Metanephros (tissue), 1 donor: ENCODE results near the gene EVX1. TPM values are rescaled to one million over a fixed set of nuclear protein-coding genes. Genes with fewer than 3 reads are reported as not detected.

Source experiments
- total RNA-seq: library from RNA; depleted of rRNA; stranded (reverse); fragments of >200 nt; gene quantifications from one replicate; pipeline ENCODE4 v1.2.3, GENCODE V29; 2014

The EVX1 gene
- not detected for total RNA-seq

DNA sequence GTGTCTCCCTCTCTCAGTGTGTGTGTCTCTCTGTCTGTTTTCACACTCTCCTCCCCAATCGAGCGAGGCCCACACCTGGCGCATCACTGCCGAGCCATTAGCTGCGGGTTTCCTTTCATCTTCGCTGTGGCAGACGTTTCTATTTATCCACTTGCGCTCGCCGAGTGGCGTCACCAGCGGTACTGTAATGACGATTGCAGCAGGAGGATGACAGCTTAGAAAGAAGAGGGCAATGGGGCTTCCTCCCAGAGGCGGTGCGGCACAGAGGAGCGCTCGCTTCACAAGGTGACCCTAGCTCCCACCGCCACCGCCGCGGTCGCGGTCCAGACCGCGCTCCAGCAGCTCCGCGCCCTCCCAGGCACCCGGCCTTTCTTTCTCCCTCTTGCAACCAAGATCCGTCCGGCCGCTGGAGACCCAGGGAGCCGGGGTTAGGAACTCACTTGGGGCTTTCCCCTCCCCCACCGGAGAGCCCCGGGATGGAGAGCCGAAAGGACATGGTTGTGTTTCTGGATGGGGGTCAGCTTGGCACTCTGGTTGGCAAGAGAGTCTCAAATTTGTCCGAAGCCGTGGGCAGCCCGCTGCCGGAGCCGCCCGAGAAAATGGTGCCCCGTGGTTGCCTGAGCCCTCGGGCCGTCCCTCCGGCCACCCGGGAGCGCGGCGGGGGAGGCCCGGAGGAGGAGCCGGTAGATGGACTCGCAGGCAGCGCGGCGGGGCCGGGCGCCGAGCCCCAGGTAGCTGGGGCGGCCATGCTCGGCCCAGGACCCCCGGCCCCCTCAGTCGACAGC, at the start of gene EVX1:
Gene EVX1 (plus strand): TSS at position 248 of the 785 bp plus-strand sequence. CDS start 229 bp downstream, at position 477.

DNA sequence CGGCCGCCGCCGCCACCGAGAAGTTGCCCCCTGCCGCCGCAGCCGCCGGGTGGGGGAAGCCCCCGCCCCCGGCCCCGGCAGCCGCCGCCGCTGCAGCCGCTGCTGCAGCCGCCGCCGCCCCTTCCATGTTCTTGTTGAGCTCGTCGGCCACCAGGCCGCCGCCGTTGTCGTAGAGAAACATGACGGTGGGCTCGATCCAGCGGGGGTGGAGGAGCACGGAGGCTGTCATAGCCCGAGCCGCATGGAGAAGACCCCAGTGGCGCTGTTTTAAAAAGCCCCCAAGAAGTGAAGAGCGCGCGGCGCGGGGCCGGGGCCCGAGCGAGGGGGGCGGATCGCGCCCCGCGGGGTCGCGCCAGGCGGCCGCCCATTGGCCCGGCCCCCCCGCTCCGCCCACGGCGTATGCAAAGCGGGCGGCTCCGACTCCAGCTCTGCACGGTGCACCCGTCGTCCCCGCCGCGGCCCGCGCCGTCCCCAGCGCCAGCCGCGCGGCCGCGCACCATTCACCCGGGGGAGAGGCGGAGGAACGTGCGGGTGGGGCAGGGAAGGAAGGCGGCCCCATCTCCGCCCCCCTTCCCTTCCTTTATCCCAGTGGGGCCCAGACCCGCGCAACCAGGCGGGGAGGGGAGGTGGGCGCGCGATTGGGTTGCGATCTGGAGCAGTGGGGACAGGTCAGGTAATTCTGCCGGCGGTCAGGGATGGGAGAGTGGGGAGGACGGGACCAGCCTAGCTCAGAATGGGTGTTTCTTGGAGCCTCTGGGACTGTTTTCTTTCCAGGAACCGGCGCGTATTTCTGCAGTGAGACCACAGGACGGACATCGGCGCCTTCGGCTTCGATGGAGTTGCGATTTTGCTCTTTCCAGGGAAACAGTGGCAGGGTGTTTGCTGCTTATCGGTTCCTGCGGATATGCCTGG, 42.5 kb upstream of the EVX1 start, which contains the start of gene HOXA13:
Gene HOXA13 (minus strand): TSS at position 243 of the 912 bp plus-strand sequence. CDS start 14 bp downstream, at position 229.

Other genes with a start within 250 kb of the EVX1 start
- gene HOXA1, start 146.8 kb upstream of the EVX1 start, total RNA-seq = 1.7 TPM
- gene HOXA2, start 140.1 kb upstream of the EVX1 start, total RNA-seq = 4.0 TPM
- gene HOXA4, start 112.0 kb upstream of the EVX1 start, total RNA-seq = 3.7 TPM
- 42.4 TPM for gene HOXA5, start 99.1 kb upstream of the EVX1 start, total RNA-seq
- 72.5 TPM for gene HOXA6, start 95.0 kb upstream of the EVX1 start, total RNA-seq
- gene HOXA3, start 90.2 kb upstream of the EVX1 start, total RNA-seq = 77.4 TPM
- 10.2 TPM for gene HOXA7, start 86.1 kb upstream of the EVX1 start, total RNA-seq
- 61.6 TPM for gene HOXA9, start 77.3 kb upstream of the EVX1 start, total RNA-seq
- 98.8 TPM for gene HOXA10, start 68.5 kb upstream of the EVX1 start, total RNA-seq
- gene HOXA11, start 57.6 kb upstream of the EVX1 start, total RNA-seq = 25.5 TPM
- gene HOXA13, start 42.7 kb upstream of the EVX1 start, total RNA-seq = not detected